HepG2 (cell line): ENCODE data around the gene CIT. TPM values are rescaled to one million over a fixed set of nuclear protein-coding genes. Genes with fewer than 3 reads are reported as not detected.

Source experiments
- CENPX ChIP-seq: sonication (generic); formaldehyde crosslinking; IDR thresholded peaks from 2 replicates; pipeline ENCODE4 v1.9.0; 2021; ENCODE audit warnings: mild to moderate bottlenecking, missing genetic modification reagents, moderate library complexity
- GATA4 ChIP-seq: sonication (generic); IDR thresholded peaks from 2 replicates; pipeline ENCODE4 v1.6.1; 2016; ENCODE audit warnings: antibody characterized with exemption, low read depth, borderline replicate concordance
- MYNN ChIP-seq: sonication (generic); formaldehyde crosslinking; IDR thresholded peaks from 2 replicates; pipeline ENCODE4 v1.4.0; 2020; ENCODE audit warnings: mild to moderate bottlenecking, low read depth, missing genetic modification reagents
- NR2F1 ChIP-seq, 2 experiments: fragments of 450-650 bp in 1 of 2; formaldehyde crosslinking in 1 of 2; IDR thresholded peaks; 2 replicates each; pipeline versions ENCODE4 v1.5.0 to v1.6.1; 2016 to 2020; ENCODE audit warnings: mild to moderate bottlenecking in 1 of 2, missing compliant biosample characterization in 1 of 2, missing genetic modification reagents in 1 of 2, moderate library complexity in 1 of 2
- RARA ChIP-seq: IDR thresholded peaks from 2 replicates; pipeline ENCODE4 v1.6.1; 2016; ENCODE audit warnings: missing genetic modification reagents, missing compliant biosample characterization
- TRAFD1 ChIP-seq: sonication (generic); formaldehyde crosslinking; IDR thresholded peaks from 2 replicates; pipeline ENCODE4 v1.5.1; 2020; ENCODE audit warnings: missing genetic modification reagents, mild to moderate bottlenecking, borderline replicate concordance
- TSC22D2 ChIP-seq: sonication (generic); formaldehyde crosslinking; IDR thresholded peaks from 2 replicates; pipeline ENCODE4 v1.5.1; 2020; ENCODE audit warnings: missing genetic modification reagents, mild to moderate bottlenecking, borderline replicate concordance
- ZBTB40 ChIP-seq, 2 experiments: fragments of 450-650 bp in 1 of 2; sonication (generic) in 1 of 2; formaldehyde crosslinking in 1 of 2; IDR thresholded peaks; 2 replicates each; pipeline versions ENCODE4 v1.6.1 to v1.8.0; 2016 to 2022; ENCODE audit warnings: antibody characterized with exemption in 1 of 2, mild to moderate bottlenecking in 1 of 2, missing genetic modification reagents in 1 of 2
- ZNF260 ChIP-seq: sonication (generic); formaldehyde crosslinking; IDR thresholded peaks from 2 replicates; pipeline ENCODE4 v1.4.0; 2020; ENCODE audit warnings: missing genetic modification reagents, low read depth, mild to moderate bottlenecking, borderline replicate concordance
- ZNF333 ChIP-seq: sonication (generic); formaldehyde crosslinking; IDR thresholded peaks from 2 replicates; pipeline ENCODE4 v1.4.0; 2020; ENCODE audit warnings: mild to moderate bottlenecking, missing genetic modification reagents, borderline replicate concordance
- polyA plus RNA-seq, 8 experiments: library from polyadenylated mRNA; depleted of rRNA in 3 of 8; stranded (reverse) in 7 of 8; unstranded in 1 of 8; fragments of >200 nt; fragmentation: Illumina TruSeq in 4 of 8; extraction: Trizol in 4 of 8; gene quantifications; 2 replicates each; pipeline versions ENCODE4 v1.2.1 to v1.2.3, GENCODE V29; 2011 to 2016; ENCODE audit warnings: low read depth in 4 of 8, missing spikeins in 1 of 8, mixed read lengths in 1 of 8; ENCODE audit not compliant: insufficient read depth in 1 of 8
- total RNA-seq, 5 experiments: library from RNA; depleted of rRNA; stranded (reverse); fragments of >200 nt; fragmentation: Illumina TruSeq; extraction: Trizol; gene quantifications; 2 replicates each; pipeline ENCODE4 v1.2.3, GENCODE V29; 2016; ENCODE audit warnings: low read depth in 1 of 5
- TF ChIP-seq, protein P1 (sequence below): IDR thresholded peaks from 2 replicates; pipeline ENCODE4 v1.6.1; 2016; ENCODE audit warnings: mild to moderate bottlenecking
- TF ChIP-seq, protein P2 (sequence below): sonication (generic); formaldehyde crosslinking; IDR thresholded peaks from 2 replicates; pipeline ENCODE4 v1.8.1; 2023; ENCODE audit warnings: missing genetic modification reagents, inconsistent platforms, borderline replicate concordance
- TF ChIP-seq, protein P3 (sequence below): sonication (generic); formaldehyde crosslinking; IDR thresholded peaks from 2 replicates; pipeline ENCODE4 v1.4.0; 2020; ENCODE audit warnings: missing genetic modification reagents

CIT gene
- total and polyA plus RNA-seq, 2 of the 13 experiments (the other 11 are each of a cell fraction or from before 2014, with no cell fraction given), result 7.7 to 11.7 TPM

DNA sequence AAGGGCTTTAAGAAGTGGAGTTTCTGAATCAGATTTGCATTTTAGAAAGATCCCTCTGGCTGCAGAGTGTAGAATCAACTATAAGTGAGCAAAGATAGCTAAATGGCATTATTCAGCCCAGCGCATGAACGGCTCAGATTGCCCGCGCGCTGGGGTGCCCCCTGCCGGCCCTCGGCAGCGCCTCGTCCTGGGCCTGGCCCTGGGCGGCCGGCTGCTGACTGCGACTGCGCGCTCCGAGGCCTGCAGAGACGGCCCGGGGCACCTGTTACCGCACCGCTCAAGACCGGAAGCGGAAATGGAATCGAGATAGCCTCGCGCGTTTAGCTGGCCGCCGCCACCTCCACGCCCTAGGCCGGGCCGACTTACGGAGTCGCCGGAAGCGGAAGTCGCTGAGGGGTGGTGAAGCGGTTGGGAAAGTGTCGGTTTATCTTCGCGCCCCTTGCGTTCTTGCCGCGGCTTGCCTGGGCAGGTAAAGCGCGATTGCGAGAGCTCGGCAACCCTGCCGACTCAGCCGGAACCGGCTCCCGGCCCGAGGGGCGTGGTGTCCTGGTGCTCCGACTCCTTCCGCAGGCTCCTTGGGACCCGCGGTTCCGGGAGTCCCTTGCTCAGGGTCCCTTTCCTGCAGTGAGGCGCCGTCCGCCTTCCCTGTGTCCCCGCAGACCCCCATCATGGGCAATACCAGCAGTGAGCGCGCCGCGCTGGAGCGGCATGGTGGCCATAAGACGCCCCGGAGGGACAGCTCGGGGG, 209.4 kb downstream of the CIT start, which contains the start of gene PRKAB1 (continued):
- peak; percentile 94 for TF ChIP-seq ZBTB40 (IDR thresholded peaks at IDR 0.05)
- peak; percentile 81; the same call in 1 of the 2 replicates for TF ChIP-seq ZBTB40 (CRISPR knock-in tag; IDR thresholded peaks at IDR 0.05)
- TF ChIP-seq, protein P1, sequence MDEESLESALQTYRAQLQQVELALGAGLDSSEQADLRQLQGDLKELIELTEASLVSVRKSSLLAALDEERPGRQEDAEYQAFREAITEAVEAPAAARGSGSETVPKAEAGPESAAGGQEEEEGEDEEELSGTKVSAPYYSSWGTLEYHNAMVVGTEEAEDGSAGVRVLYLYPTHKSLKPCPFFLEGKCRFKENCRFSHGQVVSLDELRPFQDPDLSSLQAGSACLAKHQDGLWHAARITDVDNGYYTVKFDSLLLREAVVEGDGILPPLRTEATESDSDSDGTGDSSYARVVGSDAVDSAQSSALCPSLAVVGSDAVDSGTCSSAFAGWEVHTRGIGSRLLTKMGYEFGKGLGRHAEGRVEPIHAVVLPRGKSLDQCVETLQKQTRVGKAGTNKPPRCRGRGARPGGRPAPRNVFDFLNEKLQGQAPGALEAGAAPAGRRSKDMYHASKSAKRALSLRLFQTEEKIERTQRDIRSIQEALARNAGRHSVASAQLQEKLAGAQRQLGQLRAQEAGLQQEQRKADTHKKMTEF (CRISPR knock-in tag), result peak; percentile 88
- TF ChIP-seq, protein P2, sequence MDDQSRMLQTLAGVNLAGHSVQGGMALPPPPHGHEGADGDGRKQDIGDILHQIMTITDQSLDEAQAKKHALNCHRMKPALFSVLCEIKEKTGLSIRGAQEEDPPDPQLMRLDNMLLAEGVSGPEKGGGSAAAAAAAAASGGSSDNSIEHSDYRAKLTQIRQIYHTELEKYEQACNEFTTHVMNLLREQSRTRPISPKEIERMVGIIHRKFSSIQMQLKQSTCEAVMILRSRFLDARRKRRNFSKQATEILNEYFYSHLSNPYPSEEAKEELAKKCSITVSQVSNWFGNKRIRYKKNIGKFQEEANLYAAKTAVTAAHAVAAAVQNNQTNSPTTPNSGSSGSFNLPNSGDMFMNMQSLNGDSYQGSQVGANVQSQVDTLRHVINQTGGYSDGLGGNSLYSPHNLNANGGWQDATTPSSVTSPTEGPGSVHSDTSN, result no peak
- no peak for TF ChIP-seq TRAFD1 (CRISPR knock-in tag)
- TF ChIP-seq ZNF333 (CRISPR knock-in tag), result peak; percentile 89; the same call in 1 of the 2 replicates
- no peak for TF ChIP-seq CENPX (CRISPR knock-in tag)
- no peak for TF ChIP-seq GATA4
- TF ChIP-seq TSC22D2, result peak; percentile 81
- TF ChIP-seq NR2F1 (CRISPR knock-in tag; IDR thresholded peaks at IDR 0.05), result no peak
- TF ChIP-seq MYNN (CRISPR knock-in tag), result no peak
- TF ChIP-seq, protein P3, sequence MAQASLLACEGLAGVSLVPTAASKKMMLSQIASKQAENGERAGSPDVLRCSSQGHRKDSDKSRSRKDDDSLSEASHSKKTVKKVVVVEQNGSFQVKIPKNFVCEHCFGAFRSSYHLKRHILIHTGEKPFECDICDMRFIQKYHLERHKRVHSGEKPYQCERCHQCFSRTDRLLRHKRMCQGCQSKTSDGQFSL, result no peak
- no peak for TF ChIP-seq RARA
- no peak for TF ChIP-seq ZNF260
